ENCODE results near the gene RYR3. TPM values are rescaled to one million over a fixed set of nuclear protein-coding genes. Genes with fewer than 3 reads are reported as not detected.

The RYR3 gene
- total RNA-seq, 1 donor, result not detected

GRCh38 chr15:33864360-33865075 is 553.8 kb downstream of the RYR3 start:
- TF ChIP-seq, protein P1, sequence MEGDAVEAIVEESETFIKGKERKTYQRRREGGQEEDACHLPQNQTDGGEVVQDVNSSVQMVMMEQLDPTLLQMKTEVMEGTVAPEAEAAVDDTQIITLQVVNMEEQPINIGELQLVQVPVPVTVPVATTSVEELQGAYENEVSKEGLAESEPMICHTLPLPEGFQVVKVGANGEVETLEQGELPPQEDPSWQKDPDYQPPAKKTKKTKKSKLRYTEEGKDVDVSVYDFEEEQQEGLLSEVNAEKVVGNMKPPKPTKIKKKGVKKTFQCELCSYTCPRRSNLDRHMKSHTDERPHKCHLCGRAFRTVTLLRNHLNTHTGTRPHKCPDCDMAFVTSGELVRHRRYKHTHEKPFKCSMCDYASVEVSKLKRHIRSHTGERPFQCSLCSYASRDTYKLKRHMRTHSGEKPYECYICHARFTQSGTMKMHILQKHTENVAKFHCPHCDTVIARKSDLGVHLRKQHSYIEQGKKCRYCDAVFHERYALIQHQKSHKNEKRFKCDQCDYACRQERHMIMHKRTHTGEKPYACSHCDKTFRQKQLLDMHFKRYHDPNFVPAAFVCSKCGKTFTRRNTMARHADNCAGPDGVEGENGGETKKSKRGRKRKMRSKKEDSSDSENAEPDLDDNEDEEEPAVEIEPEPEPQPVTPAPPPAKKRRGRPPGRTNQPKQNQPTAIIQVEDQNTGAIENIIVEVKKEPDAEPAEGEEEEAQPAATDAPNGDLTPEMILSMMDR (IDR thresholded peaks at IDR 0.05; ENCODE audit: insufficient read depth, low read depth, low read length), result no peak
- H3K4me3 ChIP-seq (ENCODE audit: low read depth, low read length), result no peak overlapping the region
- peak; percentile 46 for DNase-seq (ENCODE audit: low read depth)

GRCh38 chr15:33865416-33865815 is 554.6 kb downstream of the RYR3 start:
- no peak overlapping the region for H3K4me3 ChIP-seq (ENCODE audit: low read depth, low read length)
- TF ChIP-seq, protein P1 (IDR thresholded peaks at IDR 0.05; ENCODE audit: insufficient read depth, low read depth, low read length), result no peak
- DNase-seq (ENCODE audit: low read depth), result peak; percentile 33

GRCh38 chr15:33866101-33866737 is 555.5 kb downstream of the RYR3 start:
- DNase-seq (ENCODE audit: low read depth), result peak; percentile 69
- H3K4me3 ChIP-seq (ENCODE audit: low read depth, low read length), result no peak overlapping the region
- TF ChIP-seq, protein P1 (IDR thresholded peaks at IDR 0.05; ENCODE audit: insufficient read depth, low read depth, low read length), result no peak

DNA sequence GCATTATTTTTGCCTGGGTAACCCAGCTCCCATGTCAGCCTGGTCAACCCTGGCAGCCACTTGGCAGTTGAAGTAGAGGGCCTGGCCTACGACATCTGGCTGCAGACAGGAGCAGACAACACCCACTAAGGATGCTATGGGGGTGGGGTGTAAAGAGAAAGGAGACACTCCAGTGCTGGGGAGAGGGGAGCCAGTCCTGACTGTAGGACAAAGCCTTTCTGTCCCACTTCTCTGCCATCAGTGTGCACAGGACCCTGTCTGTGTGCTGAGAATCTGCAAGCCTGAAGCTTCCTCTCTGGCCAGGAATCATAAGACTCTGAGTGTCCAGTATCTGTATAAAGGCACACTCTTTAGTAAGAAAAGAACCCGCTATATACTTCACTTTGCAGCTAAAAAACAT is 561.2 kb downstream of the RYR3 start:
- no peak for DNase-seq (ENCODE audit: low read depth)
- TF ChIP-seq, protein P1 (IDR thresholded peaks at IDR 0.05; ENCODE audit: insufficient read depth, low read depth, low read length), result no peak
- no peak overlapping the region for H3K4me3 ChIP-seq (ENCODE audit: low read depth, low read length)

DNA sequence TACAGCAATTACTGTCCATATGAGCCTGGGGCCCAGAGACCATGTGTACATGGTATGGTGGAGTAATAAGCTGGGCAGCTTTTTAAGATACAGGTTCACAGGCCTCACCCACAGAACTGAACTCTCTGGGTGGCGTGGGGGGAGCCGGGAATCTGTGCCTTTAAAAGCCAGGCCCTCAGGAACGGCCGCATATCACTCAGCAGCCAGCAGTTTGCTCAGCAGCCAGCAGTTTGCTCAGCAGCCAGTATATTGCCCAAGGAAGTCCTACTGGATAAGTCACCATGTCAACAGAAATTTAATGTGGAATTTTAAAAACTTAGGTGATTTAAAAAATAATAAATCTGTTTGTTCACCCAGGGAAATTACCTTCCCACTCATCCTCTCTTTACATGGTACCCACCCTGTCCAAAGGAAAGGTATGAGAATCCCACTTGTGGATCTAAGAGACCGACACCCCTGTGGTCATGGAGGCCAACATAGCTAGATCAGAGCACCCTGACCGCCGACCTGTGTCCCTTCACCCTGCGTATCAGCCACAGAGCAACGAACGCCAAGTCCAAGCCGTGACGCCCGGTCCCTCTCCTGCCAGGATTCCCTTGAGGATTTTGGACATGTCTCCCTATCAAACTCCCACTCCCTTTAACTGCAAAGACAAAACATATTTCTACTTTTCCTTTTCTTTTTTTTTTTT is 561.8 kb downstream of the RYR3 start:
- H3K4me3 ChIP-seq (ENCODE audit: low read depth, low read length), result no peak overlapping the region
- TF ChIP-seq, protein P1 (IDR thresholded peaks at IDR 0.05; ENCODE audit: insufficient read depth, low read depth, low read length), result no peak
- DNase-seq (ENCODE audit: low read depth), result no peak

- DNase-seq (ENCODE audit: low read depth), result no peak
- no peak overlapping the region for H3K4me3 ChIP-seq (ENCODE audit: low read depth, low read length)
- TF ChIP-seq, protein P1 (IDR thresholded peaks at IDR 0.05; ENCODE audit: insufficient read depth, low read depth, low read length), result no peak
Measured at GRCh38 chr15:33874156-33874555, 563.4 kb downstream of the RYR3 start.

Measured in fibroblast of villous mesenchyme (primary cell).